22Rv1 (cell line): ENCODE results near the gene HCN2.

Experiments
- H3K27ac ChIP-seq: fragments of 450-650 bp; 2 replicates; pipeline ENCODE4 v1.5.1; 2017
- ZFX ChIP-seq: fragments of 450-650 bp; IDR thresholded peaks from 2 replicates; pipeline ENCODE4 v1.6.1; 2017; ENCODE audit warnings: antibody characterized with exemption, borderline replicate concordance
- TF ChIP-seq, protein P1 (sequence below): fragments of 450-650 bp; IDR thresholded peaks from 2 replicates; pipeline ENCODE4 v1.5.1; 2017; ENCODE audit warnings: mild to moderate bottlenecking

Gene HCN2

GRCh38 chr19:629961-630714, 40.5 kb downstream of the HCN2 start:
- no peak overlapping the region for H3K27ac ChIP-seq
- no peak for TF ChIP-seq ZFX
- TF ChIP-seq, protein P1, sequence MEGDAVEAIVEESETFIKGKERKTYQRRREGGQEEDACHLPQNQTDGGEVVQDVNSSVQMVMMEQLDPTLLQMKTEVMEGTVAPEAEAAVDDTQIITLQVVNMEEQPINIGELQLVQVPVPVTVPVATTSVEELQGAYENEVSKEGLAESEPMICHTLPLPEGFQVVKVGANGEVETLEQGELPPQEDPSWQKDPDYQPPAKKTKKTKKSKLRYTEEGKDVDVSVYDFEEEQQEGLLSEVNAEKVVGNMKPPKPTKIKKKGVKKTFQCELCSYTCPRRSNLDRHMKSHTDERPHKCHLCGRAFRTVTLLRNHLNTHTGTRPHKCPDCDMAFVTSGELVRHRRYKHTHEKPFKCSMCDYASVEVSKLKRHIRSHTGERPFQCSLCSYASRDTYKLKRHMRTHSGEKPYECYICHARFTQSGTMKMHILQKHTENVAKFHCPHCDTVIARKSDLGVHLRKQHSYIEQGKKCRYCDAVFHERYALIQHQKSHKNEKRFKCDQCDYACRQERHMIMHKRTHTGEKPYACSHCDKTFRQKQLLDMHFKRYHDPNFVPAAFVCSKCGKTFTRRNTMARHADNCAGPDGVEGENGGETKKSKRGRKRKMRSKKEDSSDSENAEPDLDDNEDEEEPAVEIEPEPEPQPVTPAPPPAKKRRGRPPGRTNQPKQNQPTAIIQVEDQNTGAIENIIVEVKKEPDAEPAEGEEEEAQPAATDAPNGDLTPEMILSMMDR: no peak

DNA sequence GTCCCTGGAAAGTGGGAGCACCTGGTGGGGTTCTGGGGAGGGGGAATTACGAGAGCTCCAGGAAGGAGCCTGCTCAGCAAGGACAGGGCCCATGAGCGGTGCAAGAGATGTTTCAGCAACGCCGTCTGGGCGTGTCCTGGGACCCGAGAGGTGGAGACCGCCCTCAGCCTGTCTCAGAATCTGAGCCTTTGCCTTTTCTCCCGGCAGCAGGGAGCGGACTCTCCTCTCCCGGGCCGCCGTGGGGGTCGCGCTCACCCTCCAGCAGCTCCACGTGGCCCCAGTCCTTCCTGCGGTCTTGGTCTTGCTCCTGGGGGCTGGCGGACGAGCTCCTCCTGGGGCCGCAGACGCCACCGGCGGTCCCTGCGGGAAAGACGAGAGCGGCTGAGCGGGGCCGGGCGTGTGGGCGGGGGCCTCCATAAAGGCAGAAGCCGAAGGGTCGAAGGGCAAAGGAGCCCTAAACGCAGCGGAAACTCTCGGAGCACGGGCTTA, 42.9 kb downstream of the HCN2 start:
- TF ChIP-seq, protein P1: no peak
- no peak for TF ChIP-seq ZFX
- peak overlapping the region; percentile 79 for H3K27ac ChIP-seq

DNA sequence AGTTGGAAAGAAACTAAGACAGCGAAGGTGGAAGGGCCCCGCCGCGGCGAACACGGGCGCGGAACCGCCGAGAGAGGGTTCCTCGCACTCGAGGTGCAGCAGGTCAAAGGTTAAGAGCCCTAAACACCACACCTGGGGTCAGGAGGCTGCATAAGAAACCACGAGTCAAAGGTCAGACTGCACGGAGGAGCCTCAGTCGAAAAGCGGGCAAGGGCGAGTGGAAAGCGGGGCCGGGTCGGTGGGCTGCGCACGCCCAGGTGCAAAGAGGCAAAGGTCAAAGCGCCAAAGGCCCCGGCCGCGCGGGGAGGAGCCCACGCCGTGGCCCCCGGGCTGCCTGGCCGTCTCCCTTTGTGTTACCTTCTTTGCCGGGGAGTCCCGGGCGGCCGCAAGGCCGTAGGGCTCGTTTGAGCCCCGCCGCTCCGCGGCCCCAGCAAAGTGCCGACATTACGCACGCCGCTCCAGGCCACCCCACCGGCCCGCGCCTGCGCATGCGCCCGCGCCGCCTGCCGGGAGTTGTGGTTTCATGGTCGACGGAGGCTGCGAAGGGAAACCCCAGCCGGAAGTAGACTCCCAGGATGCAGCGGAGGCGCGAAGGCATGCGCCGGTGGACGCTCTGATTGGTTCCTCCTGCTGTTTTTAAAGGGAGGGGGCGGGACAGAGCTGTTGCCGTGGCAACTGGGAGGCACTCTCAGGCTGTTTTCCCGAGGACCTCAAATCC, 43.5 kb downstream of the HCN2 start, which contains the start of gene POLRMT:
Gene POLRMT (minus strand): TSS at position 470 of the 718 bp plus-strand sequence. CDS start 25 bp downstream, at position 445.
- no peak for TF ChIP-seq ZFX
- TF ChIP-seq, protein P1: no peak
- H3K27ac ChIP-seq: peak within 1 kb of the TSS; percentile 79

DNA sequence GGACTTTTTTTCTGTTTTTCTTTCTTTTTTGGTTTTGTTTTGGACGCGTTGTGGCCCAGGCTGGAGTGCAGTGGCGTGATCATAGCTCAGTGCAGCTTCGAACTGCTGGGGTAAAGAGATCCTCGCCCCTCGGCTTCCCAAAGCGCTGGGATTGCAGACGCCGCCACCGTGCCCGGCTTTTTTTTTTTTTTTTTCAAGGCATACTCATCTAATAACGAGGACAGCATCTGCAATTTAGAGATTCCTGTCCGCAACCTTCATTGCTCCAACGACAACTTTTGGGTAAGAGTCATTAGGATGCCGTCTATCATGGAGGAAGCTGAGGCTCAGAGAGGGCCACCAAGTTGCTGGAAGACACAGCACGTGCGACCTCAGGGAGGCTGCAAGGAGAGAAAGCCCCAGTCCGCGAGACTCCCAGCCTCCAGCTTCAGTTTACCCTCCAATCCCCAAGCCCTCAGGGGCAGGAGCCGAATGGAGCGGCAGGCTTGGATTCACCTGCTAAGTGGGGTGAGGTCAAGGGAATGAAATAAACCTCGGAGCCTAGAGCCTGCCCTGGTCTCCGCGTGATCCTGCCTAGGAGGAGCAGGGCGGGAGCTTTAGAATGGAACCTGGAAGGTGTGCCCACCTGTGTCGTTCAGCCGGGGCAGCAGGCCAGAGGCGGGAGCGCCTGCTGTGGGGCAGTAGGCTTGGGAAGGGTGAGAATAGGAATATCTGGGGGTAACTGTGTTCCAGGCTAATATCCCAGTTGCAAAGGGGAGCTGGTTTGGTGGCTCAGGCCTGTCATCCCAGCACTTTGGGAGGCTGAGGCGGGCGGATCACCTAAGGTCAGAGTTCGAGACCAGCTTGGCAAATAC, 44.3 kb downstream of the HCN2 start:
- TF ChIP-seq, protein P1: no peak
- TF ChIP-seq ZFX: no peak
- peak overlapping the region; percentile 79 for H3K27ac ChIP-seq

DNA sequence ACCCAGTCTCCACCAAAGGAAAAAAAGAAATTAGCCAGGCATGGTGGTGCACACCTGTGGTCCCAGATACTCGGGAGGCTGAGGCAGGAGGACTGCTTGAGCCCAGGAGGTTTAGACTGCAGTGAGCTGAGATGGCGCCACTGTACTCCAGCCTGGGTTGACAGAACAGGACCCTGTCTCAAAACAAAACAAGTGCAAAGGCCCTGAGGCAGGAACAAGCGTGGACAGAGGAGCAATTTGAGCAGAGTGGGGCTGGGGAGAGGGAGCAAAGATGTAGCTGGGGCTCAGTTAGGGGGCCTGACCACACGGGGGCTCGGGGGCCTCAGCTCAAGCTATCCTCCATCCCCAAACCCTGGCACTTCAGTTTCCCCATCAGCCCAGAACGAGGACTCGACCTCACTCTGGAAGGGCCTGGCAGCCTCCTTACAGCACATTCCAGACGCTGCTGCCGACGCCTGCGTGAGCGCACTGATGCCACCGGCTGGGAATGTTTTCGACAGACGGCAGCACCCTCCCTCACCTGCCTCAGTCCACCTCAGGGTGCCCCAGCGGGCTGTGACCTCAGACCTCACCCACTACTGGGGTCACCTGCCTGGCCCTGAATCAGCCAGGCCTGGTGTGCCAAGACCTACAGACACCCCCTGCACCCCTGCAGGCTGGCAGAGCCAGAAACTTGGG, 45.4 kb downstream of the HCN2 start:
- no peak overlapping the region for H3K27ac ChIP-seq
- TF ChIP-seq, protein P1: no peak
- TF ChIP-seq ZFX: no peak

- no peak overlapping the region for H3K27ac ChIP-seq
Measured at GRCh38 chr19:638906-639252, 49.2 kb downstream of the HCN2 start.

More at GRCh38 chr19:638906-639252, 49.2 kb downstream of the HCN2 start:
- TF ChIP-seq, protein P1: no peak
- no peak for TF ChIP-seq ZFX
